HG03565 (cell line): ENCODE measurements around the gene LPGAT1.
"Not testable (repeated sequence)": the region's sequence is repeated elsewhere in the genome, so short reads cannot be mapped to it uniquely, and the experiment has no call there.

Experiments used
- ATAC-seq: cut with Tn5 transposase; IDR thresholded peaks from one replicate; pipeline ENCODE4 v1.9.1; 2021; ENCODE audit warnings: mild to moderate bottlenecking, moderate library complexity; ENCODE audit not compliant: unreplicated experiment

The LPGAT1 gene

DNA sequence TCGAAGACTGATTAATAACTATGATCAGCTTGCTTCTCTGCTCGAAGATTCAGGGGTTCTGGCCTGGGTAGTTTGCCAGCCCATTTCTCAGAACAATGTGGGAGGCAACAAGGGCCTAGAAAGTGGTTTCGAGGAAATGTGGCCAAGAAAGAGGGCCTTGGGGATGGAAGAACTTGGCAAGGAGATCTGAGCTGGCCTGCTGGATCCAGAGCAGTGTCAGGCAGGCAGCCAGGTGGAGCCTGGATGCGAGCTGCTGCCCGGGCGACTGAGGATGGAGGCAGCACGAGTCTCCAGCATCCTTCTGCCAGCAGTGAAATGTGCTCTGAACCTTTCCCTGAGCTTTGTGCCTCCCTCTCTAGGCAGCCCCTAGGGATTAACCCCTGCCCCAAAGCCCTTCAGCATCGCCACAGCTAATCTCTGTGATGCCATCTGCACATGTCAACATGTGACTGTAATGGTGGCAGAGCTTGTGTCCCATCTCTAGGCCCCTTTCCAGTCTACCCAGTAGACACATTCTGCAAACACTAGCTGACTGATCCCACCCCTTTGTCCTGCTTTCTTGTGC, 94.1 kb downstream of the LPGAT1 start:
- ATAC-seq = no peak

DNA sequence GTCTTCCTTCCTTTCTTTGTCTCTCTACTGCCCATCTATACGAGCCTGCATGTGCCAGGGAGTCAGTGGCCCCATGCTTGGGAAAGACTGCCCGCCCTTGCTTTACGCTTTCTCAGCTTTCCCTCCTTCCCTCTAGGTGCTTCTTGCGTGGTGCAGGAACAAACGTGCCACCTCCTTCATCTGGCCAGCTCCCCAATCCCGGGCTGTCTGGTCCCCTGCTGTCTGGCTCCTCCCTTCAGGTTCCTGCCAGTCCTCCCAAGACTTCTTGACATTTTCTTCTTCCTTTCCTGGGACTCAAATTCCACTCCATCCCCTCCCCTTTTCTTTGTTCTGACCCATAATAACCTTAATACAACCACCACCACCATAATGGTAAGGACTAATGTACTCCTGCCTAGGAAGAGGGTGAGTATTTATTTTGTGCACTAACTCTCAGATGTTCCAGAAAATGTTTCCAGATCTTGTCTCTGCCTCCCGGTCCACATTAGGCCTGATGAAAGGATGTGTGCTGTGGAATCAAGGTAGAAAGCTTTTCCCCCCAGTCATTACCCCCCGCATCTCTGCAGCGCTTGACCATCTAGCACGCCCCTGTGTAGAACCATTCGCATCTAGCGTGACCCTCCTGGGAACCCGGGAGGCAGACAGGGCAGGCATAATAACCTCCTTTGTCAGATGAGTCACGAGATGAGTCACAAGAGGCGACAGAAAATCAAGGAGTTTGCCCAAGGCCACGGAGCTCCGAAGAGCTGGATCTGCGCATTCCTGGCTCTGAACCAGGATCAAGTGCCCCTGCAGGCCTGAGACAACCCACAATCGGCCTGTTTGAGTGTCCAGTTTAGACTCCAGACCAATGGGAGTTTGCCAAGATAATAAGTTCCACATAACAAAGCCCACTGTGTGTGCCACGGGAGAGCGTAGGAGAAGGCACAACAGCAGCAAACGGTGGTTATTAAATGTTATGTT, 95.1 kb downstream of the LPGAT1 start:
- ATAC-seq = no peak

GRCh38 chr1:211734791-211735190, 95.8 kb downstream of the LPGAT1 start:
- no peak for ATAC-seq

- ATAC-seq = no peak
Measured at GRCh38 chr1:211734359-211734758, 96.2 kb downstream of the LPGAT1 start.

DNA sequence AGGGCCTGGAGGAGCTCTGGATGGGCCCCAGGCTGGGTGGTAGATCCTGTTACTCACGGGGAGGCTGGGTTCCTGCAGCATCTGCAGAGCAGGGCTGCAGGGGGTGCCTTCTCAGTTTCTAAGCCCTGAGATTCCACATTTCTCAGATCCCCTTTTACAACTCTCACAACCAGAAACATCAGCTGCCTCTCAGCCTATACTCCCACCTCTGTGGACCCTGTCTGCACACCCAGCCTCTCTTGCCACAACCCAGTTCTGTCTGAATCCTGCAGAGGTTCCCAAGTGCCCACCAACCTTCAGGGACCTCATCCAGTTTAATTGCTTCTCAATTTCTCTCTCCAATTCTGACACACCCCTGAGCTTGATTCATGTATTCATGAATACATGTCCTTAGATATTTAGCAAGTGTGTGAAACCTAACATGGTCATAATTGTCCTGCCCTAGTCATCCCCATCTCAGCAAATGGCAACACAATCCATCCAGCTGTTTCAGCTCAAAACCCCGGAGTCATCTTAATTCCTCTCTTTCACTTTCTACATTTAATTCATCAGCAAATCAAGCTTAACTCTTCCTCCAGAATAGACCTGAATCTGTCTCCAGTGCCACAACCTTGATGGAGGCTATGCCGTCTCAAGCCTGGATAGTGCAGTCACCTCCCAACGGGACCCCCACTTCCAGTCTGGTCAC, 98.1 kb downstream of the LPGAT1 start:
- ATAC-seq = no peak

DNA sequence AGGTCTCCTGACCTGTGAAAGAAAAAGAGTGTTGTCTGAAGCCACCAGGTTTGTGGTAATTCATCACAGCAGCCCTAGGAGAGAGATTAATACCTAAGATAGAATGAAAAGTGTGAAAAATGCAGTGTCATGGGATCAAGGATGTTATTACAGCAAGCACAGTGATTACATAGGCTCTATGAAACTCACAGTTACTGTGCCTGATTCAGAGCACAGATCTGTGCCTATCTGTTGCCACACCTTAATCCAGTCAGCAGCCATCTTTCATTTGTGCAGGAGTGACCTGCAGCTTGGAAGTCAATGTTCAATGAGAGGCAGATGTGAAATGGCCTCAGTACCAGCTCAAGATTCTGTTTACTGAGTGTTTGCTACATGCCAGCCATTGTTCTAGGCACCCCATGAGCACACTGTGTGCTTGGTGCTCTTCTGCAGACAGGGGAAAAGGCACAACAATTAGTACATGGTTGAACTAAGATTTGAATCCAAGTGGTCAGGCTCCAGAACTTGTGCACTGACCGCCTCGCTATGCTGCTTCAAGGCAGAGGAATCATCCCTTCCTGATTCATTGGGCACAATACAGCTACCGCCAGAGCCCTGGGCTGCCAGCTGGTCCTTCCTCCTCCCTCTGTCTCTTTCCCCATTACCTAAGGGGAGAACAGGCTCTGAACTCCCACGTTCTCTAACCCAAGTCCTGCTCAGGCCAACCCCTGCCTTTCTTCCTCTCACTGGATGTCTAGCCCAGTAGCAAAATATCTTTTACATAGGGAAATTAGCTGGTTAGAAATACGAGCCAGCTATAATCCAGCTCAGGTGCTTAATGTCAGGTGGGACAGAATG, 98.9 kb downstream of the LPGAT1 start:
- no peak for ATAC-seq

DNA sequence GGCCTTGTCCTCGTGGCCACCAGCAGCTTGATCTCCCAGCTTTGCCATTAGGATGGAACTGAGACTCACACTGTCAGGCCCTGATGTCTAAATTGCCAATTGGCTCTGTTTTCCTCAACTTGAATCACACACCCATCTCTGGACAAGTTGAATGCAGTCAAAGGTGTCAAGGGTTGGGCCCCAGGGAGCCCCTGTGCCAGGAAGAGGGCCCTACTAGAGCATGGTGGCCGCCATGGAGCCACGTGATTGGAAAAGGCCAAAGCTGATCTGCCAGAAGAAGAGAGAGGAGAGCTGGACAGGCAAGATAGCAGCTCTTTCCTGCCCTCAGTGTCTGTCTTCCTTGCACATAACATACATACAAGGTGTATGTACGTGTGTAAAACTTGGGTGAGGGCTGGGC, 100.2 kb downstream of the LPGAT1 start:
- no peak for ATAC-seq

DNA sequence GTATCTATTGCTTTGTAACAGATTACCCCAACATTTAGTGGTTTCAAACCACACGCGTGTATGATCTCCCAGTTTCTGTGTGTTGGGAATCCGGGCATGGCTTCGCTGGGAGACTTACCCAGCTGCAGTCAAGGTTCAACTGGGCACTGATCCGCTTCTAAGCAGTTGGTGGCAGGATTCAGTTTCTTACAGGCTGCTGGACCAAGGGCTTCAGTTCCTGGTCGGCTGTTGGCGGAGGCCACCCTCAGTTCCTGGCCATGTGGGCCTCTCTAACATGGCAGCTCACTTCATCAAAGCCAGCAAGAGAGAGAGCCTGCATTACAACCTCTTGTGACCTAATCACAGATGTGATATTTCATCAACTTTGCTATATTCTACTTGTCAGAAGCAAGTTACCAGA, 101.3 kb downstream of the LPGAT1 start:
- ATAC-seq = no peak

GRCh38 chr1:211726467-211726995, 104.0 kb downstream of the LPGAT1 start:
- ATAC-seq = no peak

GRCh38 chr1:211724687-211725196, 105.8 kb downstream of the LPGAT1 start:
- no peak for ATAC-seq

DNA sequence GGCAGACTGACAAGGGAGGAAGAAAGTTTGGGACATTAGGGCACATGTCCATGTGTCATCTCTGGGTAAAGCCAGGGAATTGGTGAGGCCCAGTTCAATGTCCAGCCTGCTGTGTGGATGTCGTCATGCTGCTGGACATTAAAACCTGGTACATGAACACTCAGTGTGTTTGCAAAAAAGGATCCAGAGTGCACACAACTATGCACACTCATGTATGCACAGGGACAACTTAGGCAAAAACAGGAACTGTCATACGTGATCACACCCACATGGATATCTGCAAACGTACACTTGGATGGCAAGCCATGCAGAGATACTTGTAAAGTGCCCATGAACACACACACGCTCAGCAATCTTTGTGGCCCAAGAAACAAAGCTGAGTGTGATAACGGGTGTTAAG, 107.3 kb downstream of the LPGAT1 start:
- ATAC-seq = no peak

DNA sequence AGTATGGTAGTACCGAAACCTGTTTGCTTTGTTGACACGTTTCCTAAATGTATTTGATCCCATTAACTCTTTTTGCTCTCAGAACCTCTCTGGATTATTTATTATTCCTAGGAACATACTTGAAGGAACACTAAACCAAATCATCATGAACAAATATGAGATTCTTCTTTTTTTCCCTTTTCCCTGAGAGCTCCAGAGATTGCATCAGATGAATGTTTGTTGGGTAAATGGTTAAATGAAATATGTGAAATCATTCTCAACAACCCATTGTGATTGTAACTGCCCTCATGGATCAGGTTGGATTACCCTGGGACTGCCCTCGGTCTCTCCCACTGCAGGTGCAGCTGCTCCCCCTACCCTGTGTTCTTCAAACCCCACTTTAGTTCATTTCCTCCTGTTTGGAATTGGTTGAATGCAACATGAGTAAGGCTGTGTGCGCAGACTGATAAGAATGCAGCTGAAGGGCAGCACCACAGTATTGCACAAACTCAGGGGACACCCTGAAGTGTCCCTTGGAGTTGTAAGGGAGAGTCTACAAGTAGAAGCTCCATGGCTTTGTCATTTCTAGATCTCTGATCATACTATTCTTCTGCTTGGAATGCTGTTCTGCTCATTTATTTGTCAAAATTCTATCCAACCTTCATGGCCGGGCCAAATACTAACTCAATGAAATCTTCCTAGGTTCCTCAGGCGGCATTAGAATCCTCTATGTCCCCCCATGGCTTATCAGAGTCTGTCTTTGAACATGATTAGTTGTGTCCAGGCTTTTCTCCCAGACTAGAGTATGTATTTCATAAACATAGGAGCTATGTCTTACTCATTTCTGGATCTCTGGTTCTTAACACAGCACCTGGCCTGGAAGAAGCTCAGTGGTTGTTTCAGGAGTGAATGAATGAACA, 108.0 kb downstream of the LPGAT1 start:
- ATAC-seq = no peak

DNA sequence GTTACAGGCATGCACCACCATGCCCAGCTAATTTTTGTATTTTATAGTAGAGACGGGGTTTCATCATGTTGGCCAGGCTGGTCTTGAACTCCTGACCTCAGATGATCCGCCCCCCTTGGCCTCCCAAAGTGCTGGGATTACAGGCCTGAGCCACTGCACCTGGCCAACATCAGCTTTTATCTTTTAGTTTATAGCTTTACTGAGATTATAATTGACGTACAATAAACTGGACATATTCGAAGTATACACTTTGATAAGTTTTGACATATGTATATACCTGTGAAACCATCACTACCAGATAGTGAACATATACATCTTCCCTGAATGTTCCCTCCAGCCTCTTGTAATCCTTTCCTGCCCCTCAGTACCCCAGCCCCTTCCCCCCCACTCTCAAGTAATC, 114.0 kb downstream of the LPGAT1 start:
- ATAC-seq = not testable (repeated sequence)

- no peak for ATAC-seq
Measured at GRCh38 chr1:211715971-211716370, 114.6 kb downstream of the LPGAT1 start.

DNA sequence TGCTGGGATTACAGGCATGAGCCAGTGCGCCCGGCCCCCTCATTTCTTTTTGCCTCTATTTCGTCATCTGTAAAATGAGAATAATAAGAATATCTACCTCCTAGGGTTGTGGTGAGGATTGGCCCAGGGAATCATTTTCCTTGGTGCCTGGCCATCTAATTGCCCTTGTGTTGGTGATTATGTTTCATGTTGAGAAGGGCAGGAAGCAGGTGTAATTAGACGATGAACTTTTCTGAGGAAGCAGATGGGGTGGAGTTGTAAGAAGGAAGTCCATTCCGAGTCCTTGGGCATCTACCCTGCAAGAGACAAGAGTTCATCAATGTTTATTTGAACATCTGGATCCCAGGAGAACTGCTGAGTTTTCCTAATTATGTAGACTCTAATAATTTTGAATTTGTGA, 116.4 kb downstream of the LPGAT1 start:
- ATAC-seq = no peak

DNA sequence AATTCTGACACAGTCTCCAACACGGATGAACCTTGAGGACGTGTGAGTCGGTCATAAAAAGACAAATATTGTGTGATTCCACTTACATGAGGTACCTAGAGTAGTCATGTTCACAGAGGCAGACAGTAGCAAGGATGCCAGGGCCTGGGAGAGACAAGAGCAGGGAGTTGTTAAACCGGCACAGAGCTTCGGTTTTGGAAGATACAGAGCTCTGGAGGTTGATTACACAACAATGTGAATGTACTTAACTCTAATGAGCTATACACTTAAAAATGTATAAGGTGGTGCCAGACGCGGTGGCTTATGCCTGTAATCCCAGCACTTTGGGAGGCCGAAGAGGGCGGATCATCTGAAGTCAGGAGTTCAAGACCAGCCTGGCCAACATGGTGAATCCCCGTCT, 117.3 kb downstream of the LPGAT1 start:
- ATAC-seq = no peak

DNA sequence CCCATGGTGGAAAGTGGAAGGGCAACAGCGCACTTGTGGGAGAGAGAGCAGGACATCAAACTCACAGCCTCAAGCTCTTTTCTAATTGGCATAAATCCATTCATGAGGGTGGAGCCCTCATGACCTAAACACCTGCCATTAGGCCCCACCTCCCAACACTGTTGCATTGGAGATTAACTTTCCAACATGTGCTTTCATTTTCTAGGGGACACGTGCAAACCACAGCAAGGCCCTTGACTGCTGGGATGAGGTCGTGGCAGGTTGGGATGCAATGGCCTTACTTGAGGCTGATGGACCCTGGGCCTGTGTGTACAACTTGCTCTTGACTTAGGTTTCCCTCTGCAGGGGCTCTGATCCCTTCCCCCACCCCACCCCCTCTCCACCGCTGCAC, 119.3 kb downstream of the LPGAT1 start:
- no peak for ATAC-seq

DNA sequence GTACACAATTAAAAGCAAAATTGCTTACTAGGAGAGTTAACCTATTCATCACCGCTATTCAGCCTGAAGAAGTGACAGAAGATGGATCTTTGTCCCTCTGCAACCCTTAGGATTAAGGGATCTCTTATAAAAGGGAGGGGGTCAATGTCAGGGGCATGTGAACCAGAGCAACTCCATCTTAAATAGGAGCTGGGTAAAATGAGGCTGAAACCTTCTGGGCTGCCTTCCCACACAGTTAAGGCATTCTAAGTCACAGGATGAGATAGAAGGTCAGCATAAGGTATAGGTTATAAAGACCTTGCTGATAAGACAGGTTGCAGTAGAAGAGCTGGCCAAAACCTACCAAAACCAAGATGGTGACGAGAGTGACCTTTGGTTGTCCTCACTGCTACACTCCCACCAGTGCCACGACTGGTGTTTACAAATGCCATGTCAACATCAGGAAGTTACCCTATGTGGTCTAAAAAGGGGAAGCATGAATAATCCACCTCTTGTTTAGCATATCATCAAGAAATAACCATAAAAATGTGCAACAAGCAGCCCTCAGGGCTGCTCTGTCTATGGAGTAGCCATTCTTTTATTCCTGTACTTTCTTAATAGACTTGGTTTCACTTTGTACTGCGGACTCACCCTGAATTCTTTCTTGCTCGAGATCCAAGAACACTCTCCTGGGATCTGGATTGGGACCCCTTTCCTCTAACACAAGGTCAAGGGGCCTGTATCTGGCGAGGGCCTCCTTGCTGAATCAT, 119.8 kb downstream of the LPGAT1 start:
- ATAC-seq = no peak

DNA sequence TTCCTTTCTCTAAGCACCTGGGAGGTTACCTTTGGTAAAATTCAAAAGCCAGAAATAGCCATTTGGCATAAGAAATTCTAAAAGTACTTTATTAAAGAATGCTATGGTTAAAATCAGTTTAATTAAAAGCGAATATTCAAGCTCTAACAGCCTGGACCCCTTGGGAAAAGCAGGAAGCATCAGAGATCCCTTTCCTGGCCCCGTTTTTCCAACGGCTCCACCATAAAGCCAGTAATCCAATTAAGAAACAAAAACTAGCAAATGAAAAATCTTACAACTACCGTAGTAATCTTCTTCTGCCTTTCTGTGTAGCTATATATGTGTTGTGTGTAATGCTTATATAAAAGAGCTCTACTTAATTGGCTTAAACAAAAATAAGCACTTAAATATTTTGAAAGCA, 121.6 kb downstream of the LPGAT1 start:
- no peak for ATAC-seq
